HEK293 (cell line): ENCODE measurements around the gene BCR.

Experiments used
- BCL11B ChIP-seq: fragments of 450-650 bp; formaldehyde crosslinking; IDR thresholded peaks from 2 replicates; pipeline ENCODE4 v1.5.1; 2016; ENCODE audit warnings: low read depth, missing biosample characterization, missing genetic modification characterization
- KLF8 ChIP-seq: fragments of 450-650 bp; formaldehyde crosslinking; IDR thresholded peaks from 2 replicates; pipeline ENCODE4 v1.5.1; 2016; ENCODE audit warnings: missing biosample characterization, missing genetic modification characterization
- KLF9 ChIP-seq: fragments of 450-650 bp; formaldehyde crosslinking; IDR thresholded peaks from 2 replicates; pipeline ENCODE4 v1.5.1; 2016; ENCODE audit warnings: missing biosample characterization, missing genetic modification characterization, low read depth
- MEIS1 ChIP-seq: sonication (generic); formaldehyde crosslinking; IDR thresholded peaks from 2 replicates; pipeline ENCODE4 v1.8.1; 2022; ENCODE audit warnings: missing genetic modification reagents, mild to moderate bottlenecking, borderline replicate concordance
- MYNN ChIP-seq: fragments of 450-650 bp; formaldehyde crosslinking; IDR thresholded peaks from 2 replicates; pipeline ENCODE4 v1.5.1; 2016; ENCODE audit warnings: missing biosample characterization, missing genetic modification characterization, borderline replicate concordance
- PRDM4 ChIP-seq: fragments of 450-650 bp; formaldehyde crosslinking; IDR thresholded peaks from 2 replicates; pipeline ENCODE4 v1.5.1; 2017; ENCODE audit warnings: missing biosample characterization, missing genetic modification characterization
- PRDM6 ChIP-seq: fragments of 450-650 bp; formaldehyde crosslinking; IDR thresholded peaks from 2 replicates; pipeline ENCODE4 v1.5.1; 2017; ENCODE audit warnings: missing biosample characterization, missing genetic modification characterization
- YY1 ChIP-seq: fragments of 450-650 bp; formaldehyde crosslinking; IDR thresholded peaks from 2 replicates; pipeline ENCODE4 v1.5.1; 2018; ENCODE audit warnings: missing biosample characterization, missing genetic modification characterization
- ZBTB8A ChIP-seq: fragments of 450-650 bp; formaldehyde crosslinking; IDR thresholded peaks from 2 replicates; pipeline ENCODE4 v1.5.1; 2016; ENCODE audit warnings: missing biosample characterization, missing genetic modification characterization
- ZFHX2 ChIP-seq: fragments of 450-650 bp; formaldehyde crosslinking; conservative IDR thresholded peaks from 2 replicates; pipeline ENCODE4 v1.5.1; 2016; ENCODE audit warnings: missing biosample characterization, missing genetic modification characterization
- ZNF140 ChIP-seq: fragments of 450-650 bp; formaldehyde crosslinking; IDR thresholded peaks from 2 replicates; pipeline ENCODE4 v1.5.1; 2016; ENCODE audit warnings: missing biosample characterization, missing genetic modification characterization
- ZNF398 ChIP-seq: fragments of 450-650 bp; formaldehyde crosslinking; IDR thresholded peaks from 2 replicates; pipeline ENCODE4 v1.5.1; 2017; ENCODE audit warnings: missing biosample characterization, missing genetic modification characterization
- ZNF416 ChIP-seq: fragments of 450-650 bp; formaldehyde crosslinking; IDR thresholded peaks from 2 replicates; pipeline ENCODE4 v1.5.1; 2016; ENCODE audit warnings: missing biosample characterization, missing genetic modification characterization
- ZNF433 ChIP-seq: fragments of 450-650 bp; formaldehyde crosslinking; IDR thresholded peaks from 2 replicates; pipeline ENCODE4 v1.5.1; 2016; ENCODE audit warnings: missing biosample characterization, missing genetic modification characterization, low read depth
- ZNF555 ChIP-seq: fragments of 450-650 bp; formaldehyde crosslinking; conservative IDR thresholded peaks from 2 replicates; pipeline ENCODE4 v1.5.1; 2017; ENCODE audit warnings: missing biosample characterization, mild to moderate bottlenecking, missing genetic modification characterization, inconsistent platforms
- ZNF621 ChIP-seq: fragments of 450-650 bp; formaldehyde crosslinking; IDR thresholded peaks from 2 replicates; pipeline ENCODE4 v1.5.1; 2017; ENCODE audit warnings: missing biosample characterization, missing genetic modification characterization
- ZNF623 ChIP-seq: fragments of 450-650 bp; formaldehyde crosslinking; IDR thresholded peaks from 2 replicates; pipeline ENCODE4 v1.5.1; 2016; ENCODE audit warnings: missing biosample characterization, missing genetic modification characterization
- ZNF645 ChIP-seq: fragments of 450-650 bp; formaldehyde crosslinking; IDR thresholded peaks from 2 replicates; pipeline ENCODE4; 2016; ENCODE audit warnings: missing biosample characterization, missing genetic modification characterization
- ZNF664 ChIP-seq: fragments of 450-650 bp; formaldehyde crosslinking; IDR thresholded peaks from 2 replicates; pipeline ENCODE4 v1.5.1; 2016; ENCODE audit warnings: missing biosample characterization, missing genetic modification characterization
- ZNF768 ChIP-seq: fragments of 450-650 bp; formaldehyde crosslinking; IDR thresholded peaks from 2 replicates; pipeline ENCODE4 v1.5.1; 2018; ENCODE audit warnings: missing biosample characterization, mild to moderate bottlenecking, missing genetic modification characterization
- ZSCAN16 ChIP-seq: fragments of 450-650 bp; formaldehyde crosslinking; IDR thresholded peaks from 2 replicates; pipeline ENCODE4 v1.5.1; 2016; ENCODE audit warnings: missing biosample characterization, missing genetic modification characterization
- ZSCAN5A ChIP-seq: fragments of 450-650 bp; formaldehyde crosslinking; IDR thresholded peaks from 2 replicates; pipeline ENCODE4 v1.5.1; 2016; ENCODE audit warnings: missing biosample characterization, missing genetic modification characterization

The BCR gene

GRCh38 chr22:23182309-23183060 is 2.2 kb downstream of the BCR start (continued):
- TF ChIP-seq PRDM4 = peak; percentile 30; the same call in 1 of the 2 replicates
- TF ChIP-seq KLF8 (tag by site-specific recombination) = peak; percentile 63
- TF ChIP-seq ZNF555 (tag by site-specific recombination) = no peak
- TF ChIP-seq ZNF416 (tag by site-specific recombination) = no peak
- TF ChIP-seq ZNF768 (tag by site-specific recombination) = no peak
- no peak for TF ChIP-seq ZNF645 (tag by site-specific recombination)
- no peak for TF ChIP-seq ZNF140 (tag by site-specific recombination)
- no peak for TF ChIP-seq ZSCAN16 (tag by site-specific recombination)
- no peak for TF ChIP-seq ZNF664 (tag by site-specific recombination)
- TF ChIP-seq YY1 (tag by site-specific recombination) = no peak
- TF ChIP-seq ZNF623 = no peak
- TF ChIP-seq MYNN (tag by site-specific recombination) = no peak
- peak; percentile 48 for TF ChIP-seq ZBTB8A (tag by site-specific recombination)
- TF ChIP-seq KLF9 (tag by site-specific recombination) = no peak
- TF ChIP-seq ZNF433 (tag by site-specific recombination) = no peak
- no peak for TF ChIP-seq ZNF621 (tag by site-specific recombination)
- no peak for TF ChIP-seq MEIS1 (CRISPR knock-in tag)
- TF ChIP-seq ZFHX2 (tag by site-specific recombination) = peak; percentile 46
- TF ChIP-seq ZSCAN5A (tag by site-specific recombination) = no peak
- peak; percentile 45; the same call in 1 of the 2 replicates for TF ChIP-seq ZNF398 (tag by site-specific recombination)
- peak; percentile 20; the same call in 1 of the 2 replicates for TF ChIP-seq BCL11B
- no peak for TF ChIP-seq PRDM6 (tag by site-specific recombination)
- TF ChIP-seq, all 188 proteins: peak for 45
